Ishikawa (cell line): Measurements from ENCODE around the gene TRAPPC3.

Experiments used
- CEBPB ChIP-seq: IDR thresholded peaks from 2 replicates; pipeline ENCODE4 v1.6.1; 2012
- EP300 ChIP-seq: IDR thresholded peaks from 2 replicates; pipeline ENCODE4 v1.6.1; 2012; ENCODE audit warnings: borderline replicate concordance
- FOXM1 ChIP-seq: IDR thresholded peaks from 2 replicates; pipeline ENCODE4 v1.6.1; 2012; ENCODE audit warnings: low read depth, borderline replicate concordance
- NFIC ChIP-seq: IDR thresholded peaks from 2 replicates; pipeline ENCODE4 v1.6.1; 2012
- RAD21 ChIP-seq: IDR thresholded peaks from 2 replicates; pipeline ENCODE4 v1.6.1; 2012; ENCODE audit warnings: low read depth
- REST ChIP-seq: IDR thresholded peaks from 2 replicates; pipeline ENCODE4 v1.6.1; 2012; ENCODE audit warnings: low read depth, mild to moderate bottlenecking
- TCF12 ChIP-seq: IDR thresholded peaks from 2 replicates; pipeline ENCODE4 v1.6.1; 2012; ENCODE audit warnings: low read depth
- TEAD4 ChIP-seq: IDR thresholded peaks from 2 replicates; pipeline ENCODE4 v1.6.1; 2012
- ZBTB7A ChIP-seq: IDR thresholded peaks from 2 replicates; pipeline ENCODE4 v1.6.1; 2012; ENCODE audit warnings: low read depth

GRCh38 chr1:36088577-36089392, 60.5 kb downstream of the TRAPPC3 start, which contains the start of gene ADPRS:
- TF ChIP-seq CEBPB (no peak; the same call in 1 of the 2 replicates), REST (no peak), TCF12 (peak; percentile 73; the same call in 1 of the 2 replicates), EP300 (peak; percentile 48; the same call in 1 of the 2 replicates), FOXM1 (no peak), NFIC (no peak), TEAD4 (no peak; the same call in 1 of the 2 replicates), ZBTB7A (peak; percentile 72), RAD21 (peak; percentile 38; the same call in 1 of the 2 replicates)
